Gastroesophageal sphincter (tissue), 4 donors: Measurements from ENCODE around the gene SMIM29. TPM values are rescaled to one million over a fixed set of nuclear protein-coding genes. Genes with fewer than 3 reads are reported as not detected.

Source experiments
- ATAC-seq: fragments of 150-250 bp; one replicate; pipeline ENCODE4 v1.9.1; 2016; ENCODE audit warnings: mild to moderate bottlenecking, moderate library complexity
- H3K27ac ChIP-seq, 4 donors: fragments of 200-600 bp; sonication (generic) in 3 of 4; 1 replicate in 3 of 4; 2 replicates in 1 of 4; pipeline ENCODE4 v1.5.1; 2016 to 2019
- H3K27me3 ChIP-seq: fragments of 200-600 bp; sonication (generic); one replicate; pipeline ENCODE4 v1.5.1; 2019
- H3K36me3 ChIP-seq, 2 donors: fragments of 200-600 bp; sonication (generic); one replicate each; pipeline ENCODE4 v1.5.1; 2019; ENCODE audit warnings: control low read depth in 1 of 2
- H3K4me1 ChIP-seq, 3 donors: fragments of 200-600 bp; sonication (generic); 1 replicate in 2 of 3; 2 replicates in 1 of 3; pipeline ENCODE4 v1.5.1; 2016 to 2019; ENCODE audit warnings: control low read depth in 2 of 3
- H3K4me3 ChIP-seq, 2 donors: fragments of 200-600 bp; sonication (generic); one replicate each; pipeline ENCODE4 v1.5.1; 2019; ENCODE audit warnings: mild to moderate bottlenecking in 1 of 2, moderate library complexity in 1 of 2
- H3K9me3 ChIP-seq, 3 donors: fragments of 200-600 bp; sonication (generic); one replicate each; pipeline ENCODE4 v1.5.1; 2017 to 2019; ENCODE audit warnings: control low read depth in 2 of 3
- EP300 ChIP-seq: sonication (generic); formaldehyde crosslinking; IDR thresholded peaks from one replicate; pipeline ENCODE4 v1.6.1; 2017; ENCODE audit warnings: antibody characterized with exemption, mild to moderate bottlenecking
- POLR2A ChIP-seq, 2 donors: fragments of 450-650 bp; IDR thresholded peaks; one replicate each; pipeline ENCODE4 v1.6.1; 2017; ENCODE audit warnings: antibody characterized with exemption in 2 of 2, mild to moderate bottlenecking in 2 of 2, moderate library complexity in 1 of 2
- POLR2AphosphoS5 ChIP-seq: sonication (generic); formaldehyde crosslinking; IDR thresholded peaks from one replicate; pipeline ENCODE4 v1.6.1; 2017; ENCODE audit warnings: antibody characterized with exemption
- WGBS, 2 donors: methylation state at CpG; one replicate each; pipeline ENCODE4 v1.1.5; 2018; ENCODE audit warnings: low coverage in 1 of 2; 5-methylcytosine and 5-hydroxymethylcytosine counted together
- total RNA-seq, 4 donors: library from RNA; depleted of rRNA; stranded (reverse); fragments of >200 nt; gene quantifications; one replicate each; pipeline ENCODE4 v1.1.0, GENCODE V29; 2016
- TF ChIP-seq, protein P1 (sequence below), 4 experiments: fragments of 200-600 bp in 2 of 4; fragments of 450-650 bp in 2 of 4; sonication (generic) in 1 of 4; IDR thresholded peaks; one replicate each; pipeline ENCODE4 v1.5.1; 2017 to 2019; ENCODE audit warnings: antibody characterized with exemption in 4 of 4, mild to moderate bottlenecking in 2 of 4, moderate library complexity in 2 of 4

SMIM29 gene
- total RNA-seq, 4 donors from 2014 or later, result 9.7 to 34.7 (median 22.6) TPM

DNA sequence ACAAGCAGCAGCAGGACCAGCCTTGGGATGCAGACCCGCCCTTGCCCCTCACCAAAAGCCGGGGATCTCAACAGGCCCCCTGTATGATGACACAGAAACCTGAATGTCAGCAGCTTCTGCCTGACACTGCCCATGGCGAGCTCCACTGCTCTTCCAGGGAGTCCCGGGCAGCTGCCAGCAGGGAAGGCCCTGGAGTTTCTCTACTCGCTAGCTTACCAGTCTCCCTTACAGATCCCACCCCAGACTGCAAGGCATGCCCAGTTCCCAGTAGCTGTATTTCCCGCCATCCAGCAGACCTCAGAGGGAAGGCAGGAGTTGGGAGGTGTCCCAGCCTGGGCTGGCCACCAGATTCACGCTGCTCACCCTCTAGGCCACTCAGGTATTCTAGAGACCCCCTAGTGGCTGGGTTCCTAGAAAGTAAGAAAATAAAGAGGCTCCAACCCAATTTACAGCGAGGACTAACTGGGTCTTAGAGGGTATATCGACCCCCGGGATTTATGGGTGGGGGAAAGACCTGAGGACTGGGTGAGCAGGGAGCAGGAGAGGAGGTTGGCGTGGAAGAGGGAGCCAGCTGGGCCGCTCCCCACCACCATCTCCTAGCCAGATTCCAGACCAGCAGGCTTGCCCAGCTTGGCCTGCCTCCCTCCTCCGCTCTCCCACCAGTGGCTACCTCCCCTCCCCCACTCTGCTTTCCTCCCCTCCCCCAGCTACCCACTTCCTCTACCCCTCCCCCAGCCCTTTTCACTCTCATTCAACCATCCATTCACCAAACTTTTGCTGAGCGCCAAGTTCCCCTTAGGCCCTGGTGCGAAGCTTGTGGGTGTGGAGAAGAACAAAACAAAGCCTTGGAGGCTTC is 21.8 kb downstream of the SMIM29 start:
- H3K27me3 ChIP-seq, result no peaks in the 10 kb centered on the region
- no peak for TF ChIP-seq POLR2A (IDR thresholded peaks at IDR 0.05)
- no peak for TF ChIP-seq POLR2AphosphoS5
- TF ChIP-seq EP300, result no peak
- TF ChIP-seq, protein P1, sequence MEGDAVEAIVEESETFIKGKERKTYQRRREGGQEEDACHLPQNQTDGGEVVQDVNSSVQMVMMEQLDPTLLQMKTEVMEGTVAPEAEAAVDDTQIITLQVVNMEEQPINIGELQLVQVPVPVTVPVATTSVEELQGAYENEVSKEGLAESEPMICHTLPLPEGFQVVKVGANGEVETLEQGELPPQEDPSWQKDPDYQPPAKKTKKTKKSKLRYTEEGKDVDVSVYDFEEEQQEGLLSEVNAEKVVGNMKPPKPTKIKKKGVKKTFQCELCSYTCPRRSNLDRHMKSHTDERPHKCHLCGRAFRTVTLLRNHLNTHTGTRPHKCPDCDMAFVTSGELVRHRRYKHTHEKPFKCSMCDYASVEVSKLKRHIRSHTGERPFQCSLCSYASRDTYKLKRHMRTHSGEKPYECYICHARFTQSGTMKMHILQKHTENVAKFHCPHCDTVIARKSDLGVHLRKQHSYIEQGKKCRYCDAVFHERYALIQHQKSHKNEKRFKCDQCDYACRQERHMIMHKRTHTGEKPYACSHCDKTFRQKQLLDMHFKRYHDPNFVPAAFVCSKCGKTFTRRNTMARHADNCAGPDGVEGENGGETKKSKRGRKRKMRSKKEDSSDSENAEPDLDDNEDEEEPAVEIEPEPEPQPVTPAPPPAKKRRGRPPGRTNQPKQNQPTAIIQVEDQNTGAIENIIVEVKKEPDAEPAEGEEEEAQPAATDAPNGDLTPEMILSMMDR (IDR thresholded peaks at IDR 0.05), result no peak
- no peaks in the 10 kb centered on the region for H3K9me3 ChIP-seq
- H3K4me3 ChIP-seq, result no peak overlapping the region
- H3K4me1 ChIP-seq, result peaks cover 0 to 18% (median 12%) of the 10 kb centered on the region in 3 donors
- no peak overlapping the region for H3K27ac ChIP-seq
- no peaks in the 10 kb centered on the region for H3K36me3 ChIP-seq
- ATAC-seq, result no peak
- 80 to 96% methylated on average over 1 to 7 of the region's 15 CpGs for WGBS, 2 donors

DNA sequence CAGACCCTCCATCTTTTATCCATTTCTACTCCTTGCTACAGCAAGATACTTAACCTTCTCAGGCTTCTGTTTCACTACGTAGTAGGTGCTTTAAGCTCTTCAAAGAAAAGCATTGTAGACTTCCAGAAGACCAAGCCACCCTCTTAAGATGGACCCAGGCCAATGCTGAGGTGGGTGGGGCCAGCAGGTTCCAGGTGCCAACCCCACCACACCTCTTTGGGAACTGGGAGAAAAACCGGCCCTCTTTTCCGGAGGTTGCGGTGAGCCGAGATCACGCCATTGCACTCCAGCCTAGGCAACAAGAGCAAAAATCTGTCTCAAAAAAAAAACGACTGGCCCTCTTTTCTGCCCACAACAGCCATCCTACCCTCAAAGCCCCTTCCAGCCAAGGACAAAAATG is 22.7 kb downstream of the SMIM29 start:
- H3K4me3 ChIP-seq, result no peak overlapping the region
- TF ChIP-seq EP300, result no peak
- TF ChIP-seq POLR2AphosphoS5, result no peak
- TF ChIP-seq, protein P1 (IDR thresholded peaks at IDR 0.05), result no peak
- no peak for TF ChIP-seq POLR2A (IDR thresholded peaks at IDR 0.05)
- H3K27me3 ChIP-seq, result no peaks in the 10 kb centered on the region
- H3K9me3 ChIP-seq, result no peaks in the 10 kb centered on the region
- H3K27ac ChIP-seq, result no peak overlapping the region
- no peaks in the 10 kb centered on the region for H3K36me3 ChIP-seq
- WGBS, 2 donors, result 47 to 60% methylated on average over 3 of the region's 7 CpGs
- ATAC-seq, result no peak
- H3K4me1 ChIP-seq, result peaks cover 0 to 18% (median 12%) of the 10 kb centered on the region in 3 donors

DNA sequence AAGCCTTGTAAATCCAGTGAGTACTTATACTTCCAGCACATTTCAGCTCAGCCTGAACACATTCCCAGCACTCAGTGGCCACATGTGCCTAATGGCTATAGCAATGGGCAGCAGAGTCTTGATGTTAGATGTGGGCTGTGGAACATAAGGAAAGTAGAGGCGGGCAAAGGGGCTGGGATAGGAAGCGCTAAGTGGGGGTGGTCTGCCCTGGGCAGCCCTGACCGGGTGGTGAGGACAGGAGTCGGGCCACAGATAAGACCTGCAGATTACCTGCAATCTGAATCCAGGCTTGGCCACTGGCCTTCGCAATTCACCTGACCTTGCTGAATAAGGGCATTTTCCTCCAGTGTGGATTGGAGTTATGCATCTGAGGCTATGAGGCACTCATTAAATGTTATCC is 23.3 kb downstream of the SMIM29 start:
- H3K27me3 ChIP-seq, result no peaks in the 10 kb centered on the region
- no peak overlapping the region for H3K27ac ChIP-seq
- peaks cover 0 to 18% (median 12%) of the 10 kb centered on the region in 3 donors for H3K4me1 ChIP-seq
- H3K36me3 ChIP-seq, result no peaks in the 10 kb centered on the region
- WGBS, 2 donors, result 96% methylated on average over 4 of the region's 5 CpGs; no CpG with 5 or more reads in 1 of the 2 donors
- no peak overlapping the region for H3K4me3 ChIP-seq
- no peak for ATAC-seq
- H3K9me3 ChIP-seq, result no peaks in the 10 kb centered on the region
- TF ChIP-seq POLR2A (IDR thresholded peaks at IDR 0.05), result no peak
- TF ChIP-seq EP300, result no peak
- TF ChIP-seq, protein P1 (IDR thresholded peaks at IDR 0.05), result no peak
- TF ChIP-seq POLR2AphosphoS5, result no peak

DNA sequence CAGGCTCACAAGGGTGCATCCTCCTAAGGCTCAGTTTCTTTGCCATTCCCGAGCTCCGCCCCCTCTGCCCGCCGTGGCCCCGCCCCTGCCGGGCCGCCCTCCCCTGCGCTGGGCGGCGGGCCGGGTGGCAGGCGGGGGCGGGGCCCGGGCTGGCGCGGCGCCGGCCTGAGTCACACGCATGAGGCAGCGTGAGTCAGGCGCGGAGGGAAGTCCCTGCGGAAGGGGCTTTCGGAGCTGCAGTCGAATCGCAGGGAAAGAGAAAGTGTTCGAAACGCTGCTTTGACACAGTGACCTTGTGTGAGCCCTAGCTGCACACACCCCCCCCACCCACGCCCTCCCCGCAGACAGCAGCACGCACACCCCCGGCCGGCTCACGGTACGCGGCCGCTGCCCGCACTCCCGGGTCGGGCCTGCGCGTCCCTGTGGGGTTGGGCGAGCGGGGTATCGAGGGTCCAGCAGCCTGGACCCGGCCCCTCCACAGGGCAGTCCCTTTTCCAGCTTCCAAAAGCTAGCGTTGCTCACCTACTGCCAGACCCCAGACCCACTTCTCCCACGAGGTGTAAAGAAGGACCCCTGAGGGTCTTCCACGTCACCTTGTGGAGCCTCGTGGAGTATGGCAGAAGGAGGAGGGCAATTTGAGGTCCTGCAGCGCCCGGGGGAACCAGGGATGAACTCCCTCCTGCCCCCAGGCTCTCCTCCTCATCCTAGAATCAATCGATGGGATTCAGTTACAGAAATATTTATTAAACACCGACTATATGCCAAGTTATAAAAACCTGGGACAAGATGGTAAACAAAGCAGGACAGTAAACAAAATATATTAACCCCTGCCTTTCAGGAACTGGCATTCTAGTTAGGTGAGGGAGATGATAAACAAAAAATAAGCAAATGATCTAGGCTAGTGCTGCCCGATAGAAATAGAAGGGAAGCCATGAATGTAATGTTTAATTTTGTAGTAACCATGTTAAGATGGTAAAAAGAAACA is 24.6 kb downstream of the SMIM29 start:
- Histone ChIP-seq H3K9me3 (no peaks in the 10 kb centered on the region), H3K27ac (peak overlapping the region; percentile 90 to 98 (median 94)), H3K27me3 (no peaks in the 10 kb centered on the region), H3K36me3 (no peaks in the 10 kb centered on the region), H3K4me3 (peak overlapping the region; percentile 69 to 98), H3K4me1 (peaks cover 0 to 18% (median 12%) of the 10 kb centered on the region in 3 donors)
- TF ChIP-seq, protein P1 (IDR thresholded peaks at IDR 0.05), result no peak
- TF ChIP-seq POLR2AphosphoS5 (peak; percentile 92), EP300 (no peak), POLR2A (IDR thresholded peaks at IDR 0.05) (peak; percentile 60 to 74)
- WGBS, 2 donors, result 5 to 15% methylated on average over 2 to 6 of the region's 55 CpGs
- ATAC-seq, result peak; percentile 98
